Stimulated activated CD8-positive, alpha-beta memory T cell treated with anti-CD3 and anti-CD28 coated beads, Interleukin-7, amount 100 ng/mL, for 24 hours (primary cell): ENCODE data around the gene RHOXF2.

Experiments
- DNase-seq: peaks from one replicate; pipeline ENCODE4 v3.0.0-alpha.2; 2020; ENCODE audit warnings: low read depth

RHOXF2 gene

DNA sequence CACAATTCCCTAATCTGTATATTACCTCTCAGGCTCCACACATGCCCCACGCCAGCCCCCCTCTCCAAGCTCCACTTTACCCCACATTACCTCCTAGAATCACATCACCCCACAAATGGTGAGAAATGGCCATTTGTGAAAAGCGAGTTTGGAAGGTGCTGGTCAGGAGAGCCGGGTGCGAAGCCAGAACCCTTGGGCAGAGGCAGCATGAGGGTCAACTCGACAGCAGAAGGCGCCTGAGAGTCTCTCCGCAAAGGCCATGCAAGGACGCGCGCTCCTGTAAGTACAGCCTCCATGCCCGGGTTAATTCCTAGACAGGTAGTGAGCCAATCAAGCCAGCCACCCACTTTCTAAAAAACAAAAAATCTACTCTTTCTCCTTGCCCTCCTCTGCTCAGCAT lies 42.4 kb downstream of the RHOXF2 start:
- no peak for DNase-seq

- DNase-seq: no peak
Observed at GRCh38 chrX:120205816-120206753, 47.7 kb downstream of the RHOXF2 start.

DNA sequence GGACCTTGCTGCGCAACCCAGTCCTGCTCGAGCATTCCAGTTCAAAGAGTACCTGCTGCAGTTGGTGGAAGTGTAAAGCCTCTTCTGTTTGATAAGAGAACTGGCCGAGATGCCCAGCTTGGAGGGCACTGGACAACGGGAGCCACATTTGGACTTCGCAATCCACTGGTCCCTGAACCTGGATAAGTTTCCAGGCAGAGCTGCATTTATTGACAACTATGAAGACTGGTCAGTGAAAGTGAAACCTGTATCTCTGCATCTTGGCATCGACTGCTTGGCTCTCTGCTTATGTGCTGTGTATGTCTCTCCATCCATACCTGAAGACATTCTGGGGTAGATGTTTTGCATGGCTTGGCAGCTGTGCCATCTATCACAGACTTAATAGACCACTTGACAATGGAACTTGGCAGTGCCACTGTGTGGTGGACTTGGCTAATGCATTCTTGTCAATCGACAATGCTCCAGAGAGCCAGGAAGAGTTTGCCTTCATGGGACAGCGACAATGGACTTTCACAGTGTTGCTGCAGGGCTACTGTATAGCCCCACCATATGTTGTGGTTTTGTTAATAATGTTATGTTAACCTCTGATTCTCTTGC lies 48.7 kb downstream of the RHOXF2 start:
- no peak for DNase-seq

- DNase-seq: peak; percentile 19
Observed at GRCh38 chrX:120213438-120214265, 55.2 kb downstream of the RHOXF2 start.
